Right kidney (tissue), 9 donors: ENCODE results near the gene CHCHD6.

ENCODE experiments used
- DNase-seq: peaks from one replicate; pipeline ENCODE4 v3.0.0-alpha.2; 2016
- long read RNA-seq, 8 donors: transcript quantifications; one replicate each; lab custom pipeline, GENCODE V29; 2026

The CHCHD6 gene
- long read RNA-seq, donor 1, transcript CHCHD6-201 (8 exons, 1,006 nt): major isoform, 19 of 38 reads
- long read RNA-seq, donor 1, partial matches to known transcripts: 14 of 38 reads
- long read RNA-seq, donor 1, other reads (novel, unspliced or antisense): 5 of 38 reads
- long read RNA-seq, donor 2, transcript CHCHD6-201 (8 exons, 1,006 nt): major isoform, 8 of 14 reads
- long read RNA-seq, donor 2, partial matches to known transcripts: 6 of 14 reads
- long read RNA-seq, donor 2, other reads (novel, unspliced or antisense): 0 of 14 reads
- long read RNA-seq, donor 3, partial matches to known transcripts: 0 of 2 reads
- long read RNA-seq, donor 3, other reads (novel, unspliced or antisense): 0 of 2 reads
- long read RNA-seq, donor 4, transcript CHCHD6-201 (8 exons, 1,006 nt): major isoform, 6 of 11 reads
- long read RNA-seq, donor 4, partial matches to known transcripts: 5 of 11 reads
- long read RNA-seq, donor 4, other reads (novel, unspliced or antisense): 0 of 11 reads
- long read RNA-seq, donor 5, transcript CHCHD6-201 (8 exons, 1,006 nt): major isoform, 9 of 16 reads
- long read RNA-seq, donor 5, partial matches to known transcripts: 7 of 16 reads
- long read RNA-seq, donor 5, other reads (novel, unspliced or antisense): 0 of 16 reads
- long read RNA-seq, donor 6, transcript CHCHD6-201 (8 exons, 1,006 nt): major isoform, 10 of 10 reads
- long read RNA-seq, donor 6, partial matches to known transcripts: 0 of 10 reads
- long read RNA-seq, donor 6, other reads (novel, unspliced or antisense): 0 of 10 reads
- long read RNA-seq, donor 7, partial matches to known transcripts: 8 of 12 reads
- long read RNA-seq, donor 7, other reads (novel, unspliced or antisense): 0 of 12 reads
- long read RNA-seq, donor 8, transcript CHCHD6-201 (8 exons, 1,006 nt): major isoform, 9 of 16 reads
- long read RNA-seq, donor 8, partial matches to known transcripts: 7 of 16 reads
- long read RNA-seq, donor 8, other reads (novel, unspliced or antisense): 0 of 16 reads

GRCh38 chr3:126703512-126704493 lies at the start of gene CHCHD6:
CHCHD6 (plus strand) TSS chr3:126704240; CDS start chr3:126704313, 73 bp downstream.
- DNase-seq: peak; percentile 97

- peak; percentile 91 for DNase-seq
Measured at GRCh38 chr3:126654571-126655383, 49.3 kb upstream of the CHCHD6 start, which contains the start of gene TXNRD3. TXNRD3 (minus strand) TSS chr3:126655124.

GRCh38 chr3:126655887-126656286 lies 48.2 kb upstream of the CHCHD6 start:
- DNase-seq: no peak

- DNase-seq: no peak
Measured at GRCh38 chr3:126656371-126657134, 47.5 kb upstream of the CHCHD6 start.

GRCh38 chr3:126657901-126658300 lies 46.1 kb upstream of the CHCHD6 start:
- DNase-seq: no peak

GRCh38 chr3:126658584-126658983 lies 45.5 kb upstream of the CHCHD6 start:
- DNase-seq: no peak

- DNase-seq: no peak
Measured at GRCh38 chr3:126659915-126660886, 43.8 kb upstream of the CHCHD6 start.

GRCh38 chr3:126661532-126662364 lies 42.3 kb upstream of the CHCHD6 start:
- DNase-seq: no peak

- no peak for DNase-seq
Measured at GRCh38 chr3:126663257-126663656, 40.8 kb upstream of the CHCHD6 start.

GRCh38 chr3:126663750-126664149 lies 40.3 kb upstream of the CHCHD6 start:
- no peak for DNase-seq

GRCh38 chr3:126664591-126665214 lies 39.3 kb upstream of the CHCHD6 start:
- no peak for DNase-seq

- no peak for DNase-seq
Measured at GRCh38 chr3:126665221-126665936, 38.7 kb upstream of the CHCHD6 start.

GRCh38 chr3:126665959-126666657 lies 37.9 kb upstream of the CHCHD6 start:
- DNase-seq: no peak

GRCh38 chr3:126666658-126667528 lies 37.1 kb upstream of the CHCHD6 start:
- no peak for DNase-seq
